ENCODE measurements around the gene EPHA8. TPM values are rescaled to one million over a fixed set of nuclear protein-coding genes. Genes with fewer than 3 reads are reported as not detected.

Gene EPHA8
- total RNA-seq, 1 donor from 2014 or later, result not detected

DNA sequence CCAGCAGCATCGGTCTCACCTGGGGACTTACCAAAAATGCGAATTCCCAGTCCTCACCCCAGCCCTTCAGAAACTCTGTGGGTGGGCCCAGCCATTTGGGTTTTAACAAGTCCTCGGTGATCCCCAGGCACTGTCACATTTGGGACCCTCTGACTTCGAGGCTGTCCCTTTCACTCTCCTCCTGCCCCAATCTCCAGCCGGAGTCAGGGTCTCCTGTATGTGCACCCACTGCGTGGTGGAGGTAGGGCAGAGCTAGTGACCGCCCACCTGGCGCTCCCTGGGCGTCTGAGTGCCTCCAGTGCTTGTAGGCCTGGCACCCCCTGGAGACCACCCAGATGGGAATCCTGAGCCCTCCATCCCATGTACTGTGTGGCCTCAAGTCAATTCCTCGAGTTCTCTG, 31.1 kb downstream of the EPHA8 start:
- H3K27ac Mint-ChIP-seq, result no peak overlapping the region
- peaks cover 66% of the 10 kb centered on the region for H3K27me3 Mint-ChIP-seq (ENCODE audit: low read depth)
- no peaks in the 10 kb centered on the region for H3K4me1 Mint-ChIP-seq
- H3K36me3 Mint-ChIP-seq, result no peaks in the 10 kb centered on the region
- H3K4me3 Mint-ChIP-seq, result no peak overlapping the region
- TF ChIP-seq, protein P1, sequence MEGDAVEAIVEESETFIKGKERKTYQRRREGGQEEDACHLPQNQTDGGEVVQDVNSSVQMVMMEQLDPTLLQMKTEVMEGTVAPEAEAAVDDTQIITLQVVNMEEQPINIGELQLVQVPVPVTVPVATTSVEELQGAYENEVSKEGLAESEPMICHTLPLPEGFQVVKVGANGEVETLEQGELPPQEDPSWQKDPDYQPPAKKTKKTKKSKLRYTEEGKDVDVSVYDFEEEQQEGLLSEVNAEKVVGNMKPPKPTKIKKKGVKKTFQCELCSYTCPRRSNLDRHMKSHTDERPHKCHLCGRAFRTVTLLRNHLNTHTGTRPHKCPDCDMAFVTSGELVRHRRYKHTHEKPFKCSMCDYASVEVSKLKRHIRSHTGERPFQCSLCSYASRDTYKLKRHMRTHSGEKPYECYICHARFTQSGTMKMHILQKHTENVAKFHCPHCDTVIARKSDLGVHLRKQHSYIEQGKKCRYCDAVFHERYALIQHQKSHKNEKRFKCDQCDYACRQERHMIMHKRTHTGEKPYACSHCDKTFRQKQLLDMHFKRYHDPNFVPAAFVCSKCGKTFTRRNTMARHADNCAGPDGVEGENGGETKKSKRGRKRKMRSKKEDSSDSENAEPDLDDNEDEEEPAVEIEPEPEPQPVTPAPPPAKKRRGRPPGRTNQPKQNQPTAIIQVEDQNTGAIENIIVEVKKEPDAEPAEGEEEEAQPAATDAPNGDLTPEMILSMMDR (IDR thresholded peaks at IDR 0.05; ENCODE audit: unreplicated experiment), result no peak
- DNase-seq (ENCODE audit: low spot score in 2 of 2, unreplicated experiment in 2 of 2), result no peak
- H3K9me3 Mint-ChIP-seq, result no peaks in the 10 kb centered on the region

DNA sequence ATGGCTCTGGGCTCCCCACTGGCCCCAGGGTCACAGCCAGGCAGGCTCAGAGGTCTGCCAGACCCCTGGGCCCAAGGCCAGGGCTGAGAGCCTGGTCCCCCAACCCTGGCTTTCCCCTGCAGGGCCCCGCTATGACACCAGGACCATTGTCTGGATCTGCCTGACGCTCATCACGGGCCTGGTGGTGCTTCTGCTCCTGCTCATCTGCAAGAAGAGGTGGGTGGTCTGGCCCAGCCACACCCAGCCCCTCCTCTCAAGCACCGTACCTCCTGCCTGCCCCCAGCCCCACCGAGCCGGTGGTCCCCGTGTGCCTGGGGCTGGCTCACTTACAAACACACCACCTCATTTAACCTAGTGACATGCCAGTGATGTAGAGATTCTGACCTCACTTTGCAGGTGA, 31.8 kb downstream of the EPHA8 start:
- no peaks in the 10 kb centered on the region for H3K9me3 Mint-ChIP-seq
- no peaks in the 10 kb centered on the region for H3K36me3 Mint-ChIP-seq
- TF ChIP-seq, protein P1 (IDR thresholded peaks at IDR 0.05; ENCODE audit: unreplicated experiment), result no peak
- peaks cover 60% of the 10 kb centered on the region for H3K27me3 Mint-ChIP-seq (ENCODE audit: low read depth)
- H3K4me1 Mint-ChIP-seq, result no peaks in the 10 kb centered on the region
- no peak for DNase-seq (ENCODE audit: low spot score in 2 of 2, unreplicated experiment in 2 of 2)
- H3K27ac Mint-ChIP-seq, result no peak overlapping the region
- H3K4me3 Mint-ChIP-seq, result no peak overlapping the region

DNA sequence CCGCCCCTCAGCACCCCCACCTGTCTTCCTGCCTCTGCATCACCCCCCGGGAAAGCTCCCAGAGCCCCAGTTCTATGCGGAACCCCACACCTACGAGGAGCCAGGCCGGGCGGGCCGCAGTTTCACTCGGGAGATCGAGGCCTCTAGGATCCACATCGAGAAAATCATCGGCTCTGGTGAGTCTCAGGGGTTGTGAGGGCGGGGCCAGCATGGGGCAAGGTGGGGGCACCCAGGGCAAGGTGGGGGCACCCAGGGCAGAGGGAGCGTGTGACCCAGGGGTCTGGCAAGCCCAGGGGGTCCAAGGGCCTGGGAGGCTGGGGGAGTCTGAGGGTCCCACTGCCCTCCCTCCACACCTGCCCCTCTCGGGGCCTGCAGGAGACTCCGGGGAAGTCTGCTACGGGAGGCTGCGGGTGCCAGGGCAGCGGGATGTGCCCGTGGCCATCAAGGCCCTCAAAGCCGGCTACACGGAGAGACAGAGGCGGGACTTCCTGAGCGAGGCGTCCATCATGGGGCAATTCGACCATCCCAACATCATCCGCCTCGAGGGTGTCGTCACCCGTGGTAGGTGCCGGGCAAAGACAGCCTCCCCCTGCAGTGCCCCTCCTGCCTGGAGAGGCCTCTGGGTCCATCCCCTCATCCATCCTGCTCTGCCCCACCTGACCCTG, 34.1 kb downstream of the EPHA8 start:
- no peak for DNase-seq (ENCODE audit: low spot score in 2 of 2, unreplicated experiment in 2 of 2)
- no peaks in the 10 kb centered on the region for H3K4me1 Mint-ChIP-seq
- H3K4me3 Mint-ChIP-seq, result no peak overlapping the region
- TF ChIP-seq, protein P1 (IDR thresholded peaks at IDR 0.05; ENCODE audit: unreplicated experiment), result no peak
- no peak overlapping the region for H3K27ac Mint-ChIP-seq
- H3K36me3 Mint-ChIP-seq, result no peaks in the 10 kb centered on the region
- H3K9me3 Mint-ChIP-seq, result no peaks in the 10 kb centered on the region
- H3K27me3 Mint-ChIP-seq (ENCODE audit: low read depth), result peaks cover 49% of the 10 kb centered on the region

DNA sequence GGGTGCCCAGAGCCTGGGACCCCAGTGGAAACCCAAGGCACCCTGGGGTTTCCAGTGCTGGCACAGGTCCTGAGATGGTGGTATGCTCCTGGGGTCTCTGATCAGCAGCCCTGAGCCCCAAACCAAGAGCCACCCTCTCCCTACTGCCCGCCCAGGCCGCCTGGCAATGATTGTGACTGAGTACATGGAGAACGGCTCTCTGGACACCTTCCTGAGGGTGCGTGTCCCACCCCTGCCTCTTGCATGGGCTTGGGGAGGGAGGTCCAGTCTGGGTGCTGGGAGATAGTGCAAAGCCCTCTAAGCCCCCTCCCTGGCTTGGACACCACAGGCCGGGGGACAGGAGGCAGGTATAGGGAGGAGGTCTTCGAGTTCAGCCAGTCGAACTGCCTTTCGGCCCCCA, 34.7 kb downstream of the EPHA8 start:
- Mint-ChIP-seq H3K36me3 (no peaks in the 10 kb centered on the region), H3K9me3 (no peaks in the 10 kb centered on the region), H3K27me3 (ENCODE audit: low read depth) (peaks cover 49% of the 10 kb centered on the region), H3K27ac (no peak overlapping the region), H3K4me3 (no peak overlapping the region), H3K4me1 (no peaks in the 10 kb centered on the region)
- DNase-seq (ENCODE audit: low spot score in 2 of 2, unreplicated experiment in 2 of 2), result no peak
- TF ChIP-seq, protein P1 (IDR thresholded peaks at IDR 0.05; ENCODE audit: unreplicated experiment), result no peak

DNA sequence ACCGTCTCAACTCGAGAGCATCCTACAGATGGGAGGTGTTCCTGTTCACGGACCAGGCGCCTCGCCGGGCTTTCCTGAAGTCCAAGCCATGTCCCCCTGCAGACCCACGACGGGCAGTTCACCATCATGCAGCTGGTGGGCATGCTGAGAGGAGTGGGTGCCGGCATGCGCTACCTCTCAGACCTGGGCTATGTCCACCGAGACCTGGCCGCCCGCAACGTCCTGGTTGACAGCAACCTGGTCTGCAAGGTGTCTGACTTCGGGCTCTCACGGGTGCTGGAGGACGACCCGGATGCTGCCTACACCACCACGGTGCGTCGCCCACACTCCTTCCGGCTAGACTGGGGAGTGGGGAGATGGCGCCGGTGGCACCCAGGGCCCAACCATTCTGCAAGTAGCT, 35.4 kb downstream of the EPHA8 start:
- Mint-ChIP-seq H3K9me3 (no peaks in the 10 kb centered on the region), H3K4me3 (no peak overlapping the region), H3K27me3 (ENCODE audit: low read depth) (peaks cover 50% of the 10 kb centered on the region), H3K27ac (no peak overlapping the region), H3K4me1 (no peaks in the 10 kb centered on the region), H3K36me3 (no peaks in the 10 kb centered on the region)
- TF ChIP-seq, protein P1 (IDR thresholded peaks at IDR 0.05; ENCODE audit: unreplicated experiment), result no peak
- no peak for DNase-seq (ENCODE audit: low spot score in 2 of 2, unreplicated experiment in 2 of 2)
